Cardiac fibroblast (primary cell): ENCODE data around the gene MICAL2.

Experiments
- DNase-seq, 2 donors: peaks; one replicate each; pipeline versions ENCODE4 v3.0.0 to v3.0.0-alpha.2; 2010; ENCODE audit warnings: low read depth in 2 of 2
- H3K4me3 ChIP-seq, 2 donors: replicated peaks in 1 of 2; 1 replicate in 1 of 2; 2 replicates in 1 of 2; pipeline ENCODE4 v1.5.1; 2011; ENCODE audit warnings: low read depth in 2 of 2, low read length in 2 of 2, mild to moderate bottlenecking in 2 of 2, moderate library complexity in 1 of 2
- TF ChIP-seq, protein P1 (sequence below): IDR thresholded peaks from one replicate; pipeline ENCODE4 v1.5.1; 2011; ENCODE audit warnings: low read depth, mild to moderate bottlenecking, low read length, inconsistent platforms

The MICAL2 gene

DNA sequence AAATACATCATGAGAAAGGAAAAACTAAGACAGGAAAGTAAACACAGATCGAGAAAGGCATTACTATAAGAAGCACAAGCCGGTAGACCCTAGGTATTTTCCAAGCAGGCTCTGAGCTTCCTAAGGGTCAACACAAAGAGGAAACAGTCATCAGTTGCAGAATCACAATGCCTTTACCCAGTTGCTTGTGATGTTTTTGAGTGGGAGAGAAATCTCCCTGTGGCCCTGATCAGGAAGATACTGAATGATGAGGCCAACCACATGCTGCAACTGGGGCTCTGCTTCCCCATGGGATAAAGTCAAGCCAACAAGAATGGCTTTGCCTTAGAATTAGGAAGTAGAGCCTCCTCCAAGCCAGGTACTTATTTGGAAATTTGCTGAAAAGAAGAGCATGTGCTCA lies 132.6 kb downstream of the MICAL2 start:
- TF ChIP-seq, protein P1, sequence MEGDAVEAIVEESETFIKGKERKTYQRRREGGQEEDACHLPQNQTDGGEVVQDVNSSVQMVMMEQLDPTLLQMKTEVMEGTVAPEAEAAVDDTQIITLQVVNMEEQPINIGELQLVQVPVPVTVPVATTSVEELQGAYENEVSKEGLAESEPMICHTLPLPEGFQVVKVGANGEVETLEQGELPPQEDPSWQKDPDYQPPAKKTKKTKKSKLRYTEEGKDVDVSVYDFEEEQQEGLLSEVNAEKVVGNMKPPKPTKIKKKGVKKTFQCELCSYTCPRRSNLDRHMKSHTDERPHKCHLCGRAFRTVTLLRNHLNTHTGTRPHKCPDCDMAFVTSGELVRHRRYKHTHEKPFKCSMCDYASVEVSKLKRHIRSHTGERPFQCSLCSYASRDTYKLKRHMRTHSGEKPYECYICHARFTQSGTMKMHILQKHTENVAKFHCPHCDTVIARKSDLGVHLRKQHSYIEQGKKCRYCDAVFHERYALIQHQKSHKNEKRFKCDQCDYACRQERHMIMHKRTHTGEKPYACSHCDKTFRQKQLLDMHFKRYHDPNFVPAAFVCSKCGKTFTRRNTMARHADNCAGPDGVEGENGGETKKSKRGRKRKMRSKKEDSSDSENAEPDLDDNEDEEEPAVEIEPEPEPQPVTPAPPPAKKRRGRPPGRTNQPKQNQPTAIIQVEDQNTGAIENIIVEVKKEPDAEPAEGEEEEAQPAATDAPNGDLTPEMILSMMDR: no peak
- DNase-seq: no peak
- H3K4me3 ChIP-seq: no peak overlapping the region

DNA sequence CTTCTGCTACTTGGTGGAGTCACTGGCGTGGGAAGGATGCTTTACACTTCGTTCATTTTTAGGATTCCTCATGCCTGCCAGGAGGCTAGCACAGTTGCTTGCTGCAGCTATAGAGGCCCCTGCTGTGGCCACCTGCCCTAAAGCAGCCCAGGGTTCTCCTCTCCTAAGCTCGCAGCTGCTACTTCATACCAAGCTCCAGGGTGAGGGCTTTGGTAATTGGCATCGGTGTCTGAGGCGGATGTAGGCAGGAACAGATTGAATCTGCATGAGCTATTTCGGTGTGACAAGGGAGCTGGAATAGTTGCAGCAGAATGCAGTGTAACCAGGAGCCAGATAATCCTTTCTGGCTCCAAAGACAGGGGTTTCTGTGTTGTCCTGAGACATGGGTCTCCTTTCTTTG lies 133.1 kb downstream of the MICAL2 start:
- no peak for DNase-seq
- no peak overlapping the region for H3K4me3 ChIP-seq
- TF ChIP-seq, protein P1: no peak

DNA sequence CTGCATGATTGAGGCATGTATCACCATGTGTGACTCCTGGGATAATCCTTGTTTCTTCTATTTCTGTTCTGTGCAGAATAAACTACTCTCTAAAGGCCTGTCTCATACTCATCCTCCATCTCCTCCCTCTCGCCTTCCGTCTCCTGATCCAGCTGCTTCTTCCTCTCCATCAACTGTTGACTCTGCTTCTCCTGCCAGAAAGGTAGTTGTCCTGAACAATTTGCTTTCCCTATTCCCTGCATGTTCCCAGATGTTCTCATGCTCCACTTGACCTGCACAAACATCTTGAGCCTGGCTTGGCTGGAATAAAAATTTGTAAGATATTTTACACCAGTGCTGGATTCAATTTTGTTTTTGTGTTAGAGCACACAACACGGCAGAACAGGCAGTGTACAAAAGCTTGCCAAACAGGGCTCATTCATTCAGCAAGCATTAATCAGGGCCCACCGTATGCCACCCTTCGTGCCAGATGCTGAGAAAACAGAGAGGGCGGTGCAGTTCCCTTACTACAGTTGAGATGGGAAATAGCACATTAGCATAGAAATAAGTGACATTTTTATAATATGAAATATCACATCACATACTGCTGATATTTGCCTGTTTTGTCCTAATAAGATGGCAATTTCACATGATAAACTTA lies 133.6 kb downstream of the MICAL2 start:
- TF ChIP-seq, protein P1: no peak
- DNase-seq: no peak
- no peak overlapping the region for H3K4me3 ChIP-seq

DNA sequence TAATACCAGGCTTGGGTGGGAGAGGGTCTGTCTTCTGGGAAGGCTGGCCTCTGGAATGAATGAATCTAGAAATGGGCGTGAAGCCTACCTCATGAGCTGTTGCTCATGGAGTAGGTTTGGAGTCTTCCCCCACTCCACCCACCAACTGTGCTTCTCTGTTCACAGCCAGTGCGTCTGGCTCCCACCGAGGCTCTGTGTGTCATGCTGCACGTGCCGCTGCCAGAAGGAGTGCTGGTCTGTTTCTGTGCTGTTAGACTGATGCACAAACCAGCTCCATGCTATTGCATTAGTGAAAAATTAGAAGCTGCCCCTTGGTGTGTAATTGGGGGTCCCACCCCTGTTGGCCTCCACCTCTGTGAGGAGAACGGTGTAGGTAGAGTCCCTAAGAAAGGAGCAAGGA lies 134.7 kb downstream of the MICAL2 start:
- TF ChIP-seq, protein P1: no peak
- no peak for DNase-seq
- no peak overlapping the region for H3K4me3 ChIP-seq

DNA sequence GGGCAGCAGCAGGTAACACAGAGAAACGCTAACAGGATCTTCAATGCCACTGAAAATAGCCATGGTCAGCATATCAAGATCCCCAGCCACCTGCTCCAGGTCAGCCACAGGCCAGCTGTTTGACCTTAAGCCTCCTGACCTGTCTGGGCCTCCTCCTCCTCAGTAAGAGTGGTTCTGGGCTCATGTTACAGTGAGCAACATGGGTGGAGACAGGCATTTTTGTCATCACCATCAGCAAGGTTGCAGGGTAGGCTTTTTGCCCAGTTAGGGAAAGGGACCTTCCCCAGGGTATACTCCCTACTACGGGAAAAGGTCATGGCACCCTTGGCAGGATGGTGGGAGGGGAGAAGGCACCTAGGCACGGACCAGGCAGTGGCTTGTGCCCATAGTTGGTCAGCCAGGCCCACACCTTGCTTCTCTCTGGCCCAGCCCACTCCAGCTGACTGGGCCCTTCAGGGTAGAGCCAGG lies 135.2 kb downstream of the MICAL2 start:
- DNase-seq: no peak
- TF ChIP-seq, protein P1: no peak
- no peak overlapping the region for H3K4me3 ChIP-seq

DNA sequence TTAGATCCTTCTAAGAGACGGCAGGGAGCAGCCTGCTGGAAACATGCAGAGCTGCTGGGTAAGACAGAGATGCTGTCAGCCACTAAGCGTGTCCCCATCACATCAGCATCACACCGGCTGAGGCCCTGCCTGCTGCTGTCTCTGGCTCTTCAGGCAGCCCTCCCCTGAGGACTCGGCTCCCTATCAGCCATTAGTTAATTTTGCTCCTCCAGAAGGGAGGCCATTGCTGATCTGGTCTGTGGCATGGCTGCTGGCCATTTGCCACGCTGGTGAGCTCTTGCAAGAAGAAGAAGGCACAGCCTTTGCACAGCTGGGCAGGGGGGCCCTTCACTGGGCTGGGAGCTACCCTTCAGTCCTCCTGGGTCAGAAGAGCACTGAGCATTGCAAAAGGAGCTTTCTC lies 135.8 kb downstream of the MICAL2 start:
- TF ChIP-seq, protein P1: no peak
- H3K4me3 ChIP-seq: no peak overlapping the region
- DNase-seq: no peak

DNA sequence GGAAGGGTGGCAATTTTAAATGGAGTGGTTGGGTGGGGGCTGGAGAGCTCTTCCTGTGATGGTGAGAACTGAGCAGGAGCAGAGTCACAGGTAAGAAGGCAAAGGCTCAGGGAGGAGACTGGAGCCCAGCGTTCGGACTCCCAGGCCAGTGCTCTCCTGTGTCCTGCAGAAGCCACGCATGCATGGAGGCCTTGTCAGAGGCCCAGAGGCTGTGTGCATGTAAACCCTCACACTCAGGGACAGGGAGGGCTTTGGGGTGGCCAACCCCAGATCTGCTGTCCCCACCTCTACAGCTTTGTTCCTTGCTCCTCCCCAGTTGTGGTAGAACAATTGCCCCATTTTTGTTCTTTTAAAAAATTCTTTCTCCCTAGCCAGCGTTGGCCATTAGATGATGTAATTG lies 136.6 kb downstream of the MICAL2 start:
- DNase-seq: no peak
- TF ChIP-seq, protein P1: no peak
- H3K4me3 ChIP-seq: no peak overlapping the region
